Vagina (tissue), 2 donors: ENCODE results near the gene GPATCH3. TPM values are rescaled to one million over a fixed set of nuclear protein-coding genes. Genes with fewer than 3 reads are reported as not detected.
"Not testable (repeated sequence)": the region's sequence is repeated elsewhere in the genome, so short reads cannot be mapped to it uniquely, and the experiment has no call there.

ENCODE experiments used
- DNase-seq, 2 donors: peaks; one replicate each; pipeline ENCODE4 v3.0.0-alpha.2; 2017; ENCODE audit errors: extremely low spot score in 2 of 2
- H3K27ac ChIP-seq: fragments of 200-600 bp; sonication (generic); one replicate; pipeline ENCODE4 v1.5.1; 2019
- H3K27me3 ChIP-seq: fragments of 200-600 bp; sonication (generic); one replicate; pipeline ENCODE4 v1.5.1; 2019
- H3K36me3 ChIP-seq, 2 donors: fragments of 200-600 bp; sonication (generic); one replicate each; pipeline ENCODE4 v1.5.1; 2017 to 2019
- H3K4me1 ChIP-seq: fragments of 200-600 bp; sonication (generic); one replicate; pipeline ENCODE4 v1.5.1; 2019
- H3K4me3 ChIP-seq, 2 donors: fragments of 200-600 bp; sonication (generic); 1 replicate in 1 of 2; 2 replicates in 1 of 2; pipeline ENCODE4 v1.5.1; 2016 to 2019
- H3K9me3 ChIP-seq: fragments of 200-600 bp; sonication (generic); one replicate; pipeline ENCODE4 v1.5.1; 2019
- POLR2A ChIP-seq, 2 donors: fragments of 450-650 bp; IDR thresholded peaks; one replicate each; pipeline ENCODE4 v1.6.1; 2017; ENCODE audit warnings: antibody characterized with exemption in 2 of 2, mild to moderate bottlenecking in 2 of 2, moderate library complexity in 2 of 2
- POLR2AphosphoS5 ChIP-seq, 2 donors: sonication (generic); formaldehyde crosslinking; IDR thresholded peaks; one replicate each; pipeline ENCODE4 v1.9.0; 2017; ENCODE audit warnings: antibody characterized with exemption in 2 of 2, mild to moderate bottlenecking in 2 of 2, low read depth in 1 of 2; ENCODE audit not compliant: insufficient read depth in 1 of 2
- intact Hi-C: fragments of 100-400 bp; cut with DNase I; formaldehyde crosslinking; loops from one replicate; pipeline ENCODE4 v1.15.1; 2023
- total RNA-seq: library from RNA; depleted of rRNA; stranded (reverse); fragments of >200 nt; gene quantifications from one replicate; pipeline ENCODE4 v1.2.3, GENCODE V29; 2016
- TF ChIP-seq, protein P1 (sequence below), 3 experiments: fragments of 450-650 bp in 2 of 3; fragments of 200-600 bp in 1 of 3; sonication (generic) in 1 of 3; IDR thresholded peaks; one replicate each; pipeline ENCODE4 v1.5.1; 2017 to 2019; ENCODE audit warnings: antibody characterized with exemption in 3 of 3, mild to moderate bottlenecking in 2 of 3, moderate library complexity in 2 of 3

Gene GPATCH3
- total RNA-seq, 1 donor from 2014 or later: 5.2 TPM

DNA sequence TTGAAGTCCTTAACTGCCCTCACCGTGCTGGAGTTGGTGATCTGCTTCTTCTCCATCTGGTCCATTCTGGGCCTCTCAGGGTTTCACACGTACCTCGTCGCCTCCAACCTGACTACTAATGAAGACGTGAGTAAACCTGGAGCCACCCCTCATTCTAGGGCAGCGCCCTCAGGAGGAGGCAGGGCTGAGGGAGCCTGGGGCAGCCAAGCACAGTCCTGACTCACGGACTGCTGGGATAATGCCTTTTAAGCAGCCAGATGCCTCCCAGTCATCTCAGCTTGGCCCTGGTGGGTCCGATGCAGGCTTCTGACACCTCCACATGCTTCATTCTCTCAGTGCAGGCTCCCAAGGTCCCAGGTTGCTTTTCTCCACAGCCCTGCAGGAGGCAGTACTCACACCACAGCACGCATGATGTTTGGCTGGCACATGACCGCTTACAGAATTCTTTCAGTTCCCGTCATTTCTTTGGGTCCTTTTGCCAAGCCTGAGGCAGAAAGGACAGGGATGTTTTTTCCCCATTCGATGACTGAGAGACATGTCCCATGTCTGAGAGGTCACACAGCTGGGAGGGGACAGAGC lies 49.1 kb downstream of the GPATCH3 start:
- no peak for TF ChIP-seq POLR2AphosphoS5 (IDR thresholded peaks at IDR 0.05; ENCODE audit: insufficient read depth in 1 of 2, low read depth in 1 of 2)
- TF ChIP-seq, protein P1, sequence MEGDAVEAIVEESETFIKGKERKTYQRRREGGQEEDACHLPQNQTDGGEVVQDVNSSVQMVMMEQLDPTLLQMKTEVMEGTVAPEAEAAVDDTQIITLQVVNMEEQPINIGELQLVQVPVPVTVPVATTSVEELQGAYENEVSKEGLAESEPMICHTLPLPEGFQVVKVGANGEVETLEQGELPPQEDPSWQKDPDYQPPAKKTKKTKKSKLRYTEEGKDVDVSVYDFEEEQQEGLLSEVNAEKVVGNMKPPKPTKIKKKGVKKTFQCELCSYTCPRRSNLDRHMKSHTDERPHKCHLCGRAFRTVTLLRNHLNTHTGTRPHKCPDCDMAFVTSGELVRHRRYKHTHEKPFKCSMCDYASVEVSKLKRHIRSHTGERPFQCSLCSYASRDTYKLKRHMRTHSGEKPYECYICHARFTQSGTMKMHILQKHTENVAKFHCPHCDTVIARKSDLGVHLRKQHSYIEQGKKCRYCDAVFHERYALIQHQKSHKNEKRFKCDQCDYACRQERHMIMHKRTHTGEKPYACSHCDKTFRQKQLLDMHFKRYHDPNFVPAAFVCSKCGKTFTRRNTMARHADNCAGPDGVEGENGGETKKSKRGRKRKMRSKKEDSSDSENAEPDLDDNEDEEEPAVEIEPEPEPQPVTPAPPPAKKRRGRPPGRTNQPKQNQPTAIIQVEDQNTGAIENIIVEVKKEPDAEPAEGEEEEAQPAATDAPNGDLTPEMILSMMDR (IDR thresholded peaks at IDR 0.05): no peak
- TF ChIP-seq POLR2A (IDR thresholded peaks at IDR 0.05): no peak
- peak overlapping the region; percentile 76 for H3K27ac ChIP-seq
- H3K4me3 ChIP-seq: no peak overlapping the region
- DNase-seq: no peak
- H3K4me1 ChIP-seq: peaks cover 45% of the 10 kb centered on the region
- intact Hi-C loops: no loop called here
- H3K36me3 ChIP-seq: peaks cover 0 to 60% of the 10 kb centered on the region in 2 donors
- H3K27me3 ChIP-seq: no peaks in the 10 kb centered on the region
- no peaks in the 10 kb centered on the region for H3K9me3 ChIP-seq

DNA sequence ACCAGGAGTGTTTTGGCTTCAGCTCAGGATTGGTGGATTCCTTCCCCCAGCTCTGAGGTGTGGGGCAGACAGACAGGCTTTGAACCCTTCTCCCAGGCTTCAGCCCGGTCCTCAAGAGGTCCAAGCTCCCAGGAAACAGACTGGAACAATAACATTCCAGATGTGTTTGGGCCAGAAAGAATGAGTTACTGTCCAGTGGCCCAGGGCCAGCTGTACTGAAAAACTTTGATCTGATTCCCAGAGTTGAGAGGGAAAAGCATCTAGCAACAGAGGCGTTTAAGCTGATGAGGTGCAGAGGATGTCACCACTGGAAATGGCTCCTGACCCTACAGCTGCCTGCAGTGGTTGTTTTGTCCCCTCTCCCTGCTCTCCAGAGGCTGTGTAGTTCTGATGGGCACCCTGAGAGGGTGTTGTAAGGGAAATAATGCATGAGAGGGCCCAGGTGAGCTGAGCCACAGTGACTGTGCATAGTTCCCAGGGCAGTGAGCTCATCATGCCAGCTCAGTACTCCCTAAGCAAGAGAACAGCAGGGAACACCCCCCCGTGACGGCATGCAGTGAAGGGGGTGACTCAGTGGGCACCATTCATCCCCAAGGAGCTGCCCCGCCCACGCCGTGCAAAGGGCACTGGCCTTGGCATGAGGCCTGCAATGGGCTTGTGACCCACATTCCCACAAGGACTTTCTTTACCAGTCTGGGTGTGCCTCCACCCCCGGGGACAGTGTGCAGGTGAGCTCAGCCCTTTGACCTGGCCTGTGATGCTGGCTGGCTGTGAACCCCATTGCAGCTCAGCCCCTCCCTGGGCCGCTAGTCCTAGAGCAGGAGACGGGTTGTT lies 51.1 kb downstream of the GPATCH3 start:
- intact Hi-C loops: no loop called here
- no peak for DNase-seq
- H3K27me3 ChIP-seq: no peaks in the 10 kb centered on the region
- no peak overlapping the region for H3K4me3 ChIP-seq
- TF ChIP-seq POLR2A (IDR thresholded peaks at IDR 0.05): no peak
- peak; percentile 32 to 54 for TF ChIP-seq POLR2AphosphoS5 (IDR thresholded peaks at IDR 0.05; ENCODE audit: insufficient read depth in 1 of 2, low read depth in 1 of 2)
- H3K36me3 ChIP-seq: peaks cover 0 to 59% of the 10 kb centered on the region in 2 donors
- no peaks in the 10 kb centered on the region for H3K9me3 ChIP-seq
- peaks cover 31% of the 10 kb centered on the region for H3K4me1 ChIP-seq
- peak overlapping the region; percentile 76 for H3K27ac ChIP-seq

- no peaks in the 10 kb centered on the region for H3K9me3 ChIP-seq
- H3K27me3 ChIP-seq: no peaks in the 10 kb centered on the region
- peaks cover 0 to 56% of the 10 kb centered on the region in 2 donors for H3K36me3 ChIP-seq
- H3K4me1 ChIP-seq: peaks cover 24% of the 10 kb centered on the region
- no peak for DNase-seq
- TF ChIP-seq, protein P1 (IDR thresholded peaks at IDR 0.05): no peak
- TF ChIP-seq POLR2A (IDR thresholded peaks at IDR 0.05): no peak
- no peak for TF ChIP-seq POLR2AphosphoS5 (IDR thresholded peaks at IDR 0.05; ENCODE audit: insufficient read depth in 1 of 2, low read depth in 1 of 2)
- H3K4me3 ChIP-seq: no peak overlapping the region
- H3K27ac ChIP-seq: peak overlapping the region; percentile 76
- intact Hi-C loops: no loop called here
These were observed 51.8 kb downstream of the GPATCH3 start for GRCh38 chr1:26848499-26848898.

- H3K4me3 ChIP-seq, H3K27me3 ChIP-seq, DNase-seq, H3K27ac ChIP-seq, intact Hi-C loops, H3K9me3 ChIP-seq: not testable (repeated sequence)
- Histone ChIP-seq H3K36me3 (peaks cover 0 to 61% of the 10 kb centered on the region in 2 donors), H3K4me1 (peaks cover 18% of the 10 kb centered on the region)
These were observed 52.4 kb downstream of the GPATCH3 start for GRCh38 chr1:26847826-26848225.

- peaks cover 0 to 50% of the 10 kb centered on the region in 2 donors for H3K36me3 ChIP-seq
- H3K4me1 ChIP-seq: peaks cover 15% of the 10 kb centered on the region
- no peak for TF ChIP-seq POLR2AphosphoS5 (IDR thresholded peaks at IDR 0.05; ENCODE audit: insufficient read depth in 1 of 2, low read depth in 1 of 2)
- intact Hi-C loops: no loop called here
- H3K27ac ChIP-seq: no peak overlapping the region
- H3K9me3 ChIP-seq: no peaks in the 10 kb centered on the region
- H3K27me3 ChIP-seq: no peaks in the 10 kb centered on the region
- DNase-seq: no peak
- no peak overlapping the region for H3K4me3 ChIP-seq
These were observed 55.7 kb downstream of the GPATCH3 start for GRCh38 chr1:26844424-26845196.

Other genes with a start within 250 kb of the GPATCH3 start
- 91.6 TPM for gene ARID1A, start 204.5 kb downstream of the GPATCH3 start, total RNA-seq
- gene PIGV, start 112.5 kb downstream of the GPATCH3 start, total RNA-seq: 8.1 TPM
- 31.4 TPM for gene ZDHHC18, start 73.8 kb downstream of the GPATCH3 start, total RNA-seq
- gene SFN, start 37.3 kb downstream of the GPATCH3 start, total RNA-seq: 406 TPM
- 11.5 TPM for gene GPN2, start 10.2 kb downstream of the GPATCH3 start, total RNA-seq
- not detected for gene NR0B2, start 13.5 kb upstream of the GPATCH3 start, total RNA-seq
- 45.9 TPM for gene NUDC, start 21.3 kb upstream of the GPATCH3 start, total RNA-seq
- gene KDF1, start 60.0 kb upstream of the GPATCH3 start, total RNA-seq: 7.4 TPM
- gene TRNP1, start 93.2 kb upstream of the GPATCH3 start, total RNA-seq: 13.0 TPM
- gene TENT5B, start 112.4 kb upstream of the GPATCH3 start, total RNA-seq: 64.3 TPM